PFSK-1 (cell line): ENCODE data around the gene LRRC43.

Source experiments
- FOXP2 ChIP-seq: optimal IDR thresholded peaks from 2 replicates; pipeline ENCODE3; 2011; ENCODE audit warnings: borderline replicate concordance, control low read depth, inconsistent platforms; ENCODE audit not compliant: insufficient read depth; ENCODE audit errors: extremely low read length, extremely low read depth
- POLR2AphosphoS5 ChIP-seq: IDR thresholded peaks from 2 replicates; pipeline ENCODE4 v1.6.1; 2012; ENCODE audit warnings: low read depth, mild to moderate bottlenecking, control low read depth, low read length, moderate library complexity
- REST ChIP-seq, 2 experiments: IDR thresholded peaks; 2 replicates each; pipeline versions ENCODE4 v1.6.1 to v1.8.0; 2011 to 2012; ENCODE audit warnings: low read depth in 2 of 2, low read length in 2 of 2, control low read depth in 1 of 2, inconsistent platforms in 1 of 2, mild to moderate bottlenecking in 1 of 2, moderate library complexity in 1 of 2; ENCODE audit not compliant: insufficient read depth in 1 of 2
- SIN3A ChIP-seq: IDR thresholded peaks from 2 replicates; pipeline ENCODE4 v1.6.1; 2012; ENCODE audit warnings: mild to moderate bottlenecking, low read length, moderate library complexity, borderline replicate concordance; ENCODE audit not compliant: insufficient read depth
- TAF1 ChIP-seq: IDR thresholded peaks from 2 replicates; pipeline ENCODE4 v1.6.1; 2012; ENCODE audit warnings: low read length, control low read depth, borderline replicate concordance; ENCODE audit not compliant: insufficient read depth

The LRRC43 gene

GRCh38 chr12:122187466-122187865, 4.5 kb downstream of the LRRC43 start:
- TF ChIP-seq POLR2AphosphoS5 (no peak), REST (IDR thresholded peaks at IDR 0.05; ENCODE audit: insufficient read depth in 1 of 2, low read depth in 2 of 2, low read length in 2 of 2) (no peak), SIN3A (no peak), FOXP2 (no peak), TAF1 (no peak)

- TF ChIP-seq SIN3A (no peak), TAF1 (no peak), POLR2AphosphoS5 (no peak), FOXP2 (no peak), REST (IDR thresholded peaks at IDR 0.05; ENCODE audit: insufficient read depth in 1 of 2, low read depth in 2 of 2, low read length in 2 of 2) (no peak)
Observed at GRCh38 chr12:122189626-122190475, 6.9 kb downstream of the LRRC43 start.

- TF ChIP-seq TAF1 (no peak), FOXP2 (no peak), SIN3A (no peak), POLR2AphosphoS5 (no peak), REST (IDR thresholded peaks at IDR 0.05; ENCODE audit: insufficient read depth in 1 of 2, low read depth in 2 of 2, low read length in 2 of 2) (no peak)
Observed at GRCh38 chr12:122190842-122191668, 8.1 kb downstream of the LRRC43 start.

- no peak for TF ChIP-seq TAF1
- TF ChIP-seq REST (IDR thresholded peaks at IDR 0.05; ENCODE audit: insufficient read depth in 1 of 2, low read depth in 2 of 2, low read length in 2 of 2), result no peak
- no peak for TF ChIP-seq SIN3A
- no peak for TF ChIP-seq POLR2AphosphoS5
- TF ChIP-seq FOXP2, result no peak
Observed at GRCh38 chr12:122192441-122192840, 9.5 kb downstream of the LRRC43 start.
